Adipose tissue (tissue), 3 donors: ENCODE measurements around the gene WWOX. TPM values are rescaled to one million over a fixed set of nuclear protein-coding genes. Genes with fewer than 3 reads are reported as not detected.

ENCODE experiments used
- H3K27ac ChIP-seq: one replicate; pipeline ENCODE4 v1.5.1; 2013; ENCODE audit warnings: low read depth, low read length
- WGBS, 3 donors: extraction: QIAGEN DNeasy Blood & Tissue Kit; methylation state at CpG; one replicate each; pipeline ENCODE4 v1.1.7; 2013; 5-methylcytosine and 5-hydroxymethylcytosine counted together
- polyA plus RNA-seq, 3 donors: library from polyadenylated mRNA; stranded (reverse); fragments of 200-250 nt; gene quantifications; one replicate each; pipeline ENCODE4 v1.2.3, GENCODE V29; 2013
- donor health status: healthy with polysubstance abuse.
- donor health status: Bipolar disorder and iron deficiency.
- donor health status: healthy.

WWOX gene
- polyA plus RNA-seq, 3 donors, result 5.7 to 10.6 (median 7.0) TPM

DNA sequence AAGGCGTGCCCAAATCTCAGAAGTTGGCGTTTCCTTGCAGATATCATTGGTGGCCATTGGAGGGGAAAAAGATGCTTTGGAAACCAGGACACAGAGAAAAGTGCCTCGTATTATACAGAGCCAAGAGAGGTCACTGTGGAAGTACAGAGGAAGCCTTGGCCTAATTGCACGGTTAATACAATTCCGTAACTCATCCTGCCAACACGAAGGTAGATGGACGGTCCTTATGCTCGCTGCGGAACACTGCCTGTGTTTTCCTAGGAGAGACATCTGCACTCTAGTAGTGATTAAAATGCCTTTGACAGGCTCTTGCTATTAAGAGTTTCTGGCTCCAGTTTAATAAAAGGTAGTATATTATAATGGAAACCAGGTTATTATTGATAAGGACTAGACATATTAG lies 536.4 kb downstream of the WWOX start:
- H3K27ac ChIP-seq, result no peak overlapping the region
- WGBS, 3 donors, result 81 to 93% (median 93%) methylated on average over 9 of the region's 9 CpGs

DNA sequence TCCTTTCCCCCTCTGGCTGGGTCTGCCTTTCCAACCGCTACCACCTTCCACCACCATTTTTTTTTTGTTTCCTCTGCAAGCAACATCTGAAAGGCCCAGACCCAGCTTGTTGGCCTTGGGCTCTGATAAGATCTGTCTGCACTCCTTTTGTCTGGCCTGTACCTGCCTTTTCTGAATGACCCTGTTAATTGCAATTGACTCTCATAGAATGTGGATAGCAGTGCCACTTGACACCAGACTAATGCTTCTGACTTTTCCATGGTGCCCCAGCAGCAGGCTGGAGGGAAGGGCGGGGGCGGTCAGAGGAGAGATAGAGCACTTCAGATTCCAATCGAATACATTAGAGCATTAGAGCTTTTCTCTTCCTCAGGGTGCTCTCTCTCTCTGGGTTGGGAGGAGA lies 538.9 kb downstream of the WWOX start:
- WGBS, 3 donors, result 86 to 96% (median 87%) methylated on average over 4 of the region's 4 CpGs
- H3K27ac ChIP-seq, result no peak overlapping the region

DNA sequence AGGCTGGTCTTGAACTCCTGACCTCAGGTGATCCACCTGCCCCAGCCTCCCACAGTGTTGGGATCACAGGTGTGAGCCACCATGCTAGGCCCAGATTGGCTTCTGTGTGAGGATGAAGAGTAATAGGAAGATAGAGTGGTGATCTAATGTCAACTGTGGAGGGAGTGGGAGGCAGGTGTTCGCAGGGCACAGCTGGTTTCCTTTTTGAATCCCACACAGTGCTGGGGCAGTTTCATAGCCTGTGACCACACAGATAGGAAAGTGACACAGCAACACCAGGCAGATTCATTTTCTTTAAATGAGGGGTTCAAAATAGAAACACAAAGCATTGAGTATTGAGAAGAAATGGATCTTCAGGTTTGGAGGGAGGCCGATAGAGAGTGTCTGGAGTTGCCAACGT lies 540.3 kb downstream of the WWOX start:
- H3K27ac ChIP-seq, result no peak overlapping the region
- whole genome bisulfite sequencing, 3 donors, result 79 to 90% (median 89%) methylated on average over 3 of the region's 3 CpGs

DNA sequence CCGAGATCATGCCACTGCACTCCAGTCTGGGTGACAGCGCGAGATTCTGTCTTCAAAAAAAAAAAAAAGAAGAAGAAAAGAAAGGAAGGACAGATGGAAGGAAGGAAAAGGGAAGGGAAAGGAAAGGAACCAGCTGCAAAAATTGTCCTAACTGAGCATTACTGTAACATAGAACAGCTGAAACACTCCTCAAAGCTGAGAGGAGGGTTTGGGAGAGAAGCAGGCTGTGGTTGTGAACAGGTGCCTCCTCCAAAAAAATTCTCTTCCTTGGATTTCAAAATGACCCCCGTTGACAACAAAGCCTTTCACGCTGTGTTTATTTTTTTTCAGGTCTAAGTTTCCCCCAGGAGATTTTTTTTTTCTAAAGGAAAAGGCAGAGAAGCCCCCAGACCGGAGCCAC lies 541.4 kb downstream of the WWOX start:
- WGBS, 3 donors, result 75 to 88% (median 79%) methylated on average over 6 of the region's 6 CpGs
- no peak overlapping the region for H3K27ac ChIP-seq

DNA sequence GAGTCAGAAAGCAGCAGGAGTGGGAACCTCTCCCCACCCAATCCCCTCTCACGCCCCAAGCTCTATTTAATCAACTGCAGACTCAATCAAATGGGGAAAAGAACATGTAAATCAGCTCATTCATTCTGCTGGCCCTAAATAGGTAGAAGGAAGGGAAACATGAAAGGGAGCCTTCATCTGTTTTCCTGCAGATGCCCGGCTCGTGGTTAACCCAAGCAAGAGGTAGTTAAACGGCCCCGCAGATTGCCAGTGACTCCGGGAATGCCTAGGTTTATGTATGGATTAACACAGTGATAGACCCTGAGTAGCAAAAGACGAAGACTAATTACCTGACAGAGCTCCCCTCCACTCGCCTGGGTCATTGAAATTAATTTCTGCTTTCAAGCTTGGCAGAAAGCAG lies 542.0 kb downstream of the WWOX start:
- WGBS, 3 donors, result 58 to 73% (median 73%) methylated on average over 8 of the region's 8 CpGs

DNA sequence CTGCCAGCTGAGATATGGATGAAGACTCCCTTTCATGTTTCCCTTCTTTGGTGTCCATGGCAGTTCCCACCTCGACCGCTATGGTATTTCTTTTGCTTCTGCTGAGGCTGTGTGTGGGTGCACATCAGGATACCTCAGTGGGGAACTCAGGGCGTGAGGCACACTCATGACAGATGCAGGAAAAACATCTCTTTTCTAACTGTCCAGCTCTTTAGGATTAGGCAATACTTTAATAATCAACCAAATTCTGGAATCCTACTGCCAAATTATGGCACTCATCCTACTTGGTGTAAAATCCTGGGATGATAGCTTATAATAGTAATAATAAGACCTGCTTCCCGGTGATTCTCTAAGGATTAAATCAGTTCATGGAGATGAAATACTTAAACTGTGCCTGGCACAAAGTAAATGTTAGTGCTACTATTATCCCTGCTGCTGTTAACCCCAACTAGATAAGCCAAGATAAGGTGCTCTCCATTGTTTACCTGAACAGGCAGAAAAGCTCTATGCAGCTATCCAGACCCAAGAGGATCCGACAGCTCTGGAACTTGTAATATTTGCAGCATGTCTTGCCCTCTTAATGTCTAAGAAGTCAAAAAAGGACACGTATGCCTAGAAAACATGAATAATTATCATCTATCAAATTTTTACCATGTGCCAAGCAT lies 543.3 kb downstream of the WWOX start:
- WGBS, 3 donors, result 84 to 87% (median 84%) methylated on average over 6 of the region's 6 CpGs
- H3K27ac ChIP-seq, result no peak overlapping the region

More for the DNA sequence above, 542.0 kb downstream of the WWOX start:
- no peak overlapping the region for H3K27ac ChIP-seq

DNA sequence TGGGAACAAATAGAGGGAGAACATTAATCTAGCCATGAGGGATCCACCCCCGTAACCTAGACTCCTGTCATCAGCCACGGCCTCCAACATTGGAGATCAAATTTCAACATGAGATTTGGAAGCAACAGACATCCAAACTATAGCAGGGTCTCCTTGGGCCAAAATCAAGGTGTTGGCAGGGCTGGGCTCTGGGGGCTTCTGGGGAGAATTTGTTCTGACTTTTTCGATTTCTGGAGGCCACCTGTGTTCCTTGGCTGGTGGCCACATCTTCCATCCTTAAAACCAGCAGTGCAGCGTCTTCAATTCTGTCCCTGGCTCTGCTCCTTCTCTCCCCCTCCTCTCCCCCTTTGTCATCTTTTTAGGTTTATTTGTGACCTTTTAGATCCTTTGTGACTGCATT lies 546.2 kb downstream of the WWOX start:
- H3K27ac ChIP-seq, result no peak overlapping the region
- WGBS, 3 donors, result 74 to 93% (median 93%) methylated on average over 4 of the region's 4 CpGs

DNA sequence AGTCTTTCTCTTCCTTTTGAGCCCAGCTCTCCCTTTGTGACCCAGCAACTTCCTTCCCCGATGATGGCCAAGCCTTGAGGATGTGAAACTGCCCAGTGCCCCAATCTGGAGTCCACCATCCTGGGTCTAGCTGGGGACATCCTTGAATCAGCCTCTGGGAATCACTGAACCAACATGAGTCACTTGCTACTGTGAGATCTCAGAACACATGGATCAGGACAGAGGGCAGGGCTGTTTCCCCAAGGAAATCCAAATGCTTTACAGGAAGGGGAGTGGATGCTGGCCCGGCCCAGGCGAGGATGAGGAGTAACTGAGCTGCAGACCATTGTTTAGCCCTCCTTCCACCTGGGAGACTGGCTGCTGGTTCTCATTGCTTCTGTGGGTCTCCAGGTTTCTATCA lies 547.6 kb downstream of the WWOX start:
- no peak overlapping the region for H3K27ac ChIP-seq
- WGBS, 3 donors, result 60 to 74% (median 71%) methylated on average over 3 of the region's 3 CpGs

DNA sequence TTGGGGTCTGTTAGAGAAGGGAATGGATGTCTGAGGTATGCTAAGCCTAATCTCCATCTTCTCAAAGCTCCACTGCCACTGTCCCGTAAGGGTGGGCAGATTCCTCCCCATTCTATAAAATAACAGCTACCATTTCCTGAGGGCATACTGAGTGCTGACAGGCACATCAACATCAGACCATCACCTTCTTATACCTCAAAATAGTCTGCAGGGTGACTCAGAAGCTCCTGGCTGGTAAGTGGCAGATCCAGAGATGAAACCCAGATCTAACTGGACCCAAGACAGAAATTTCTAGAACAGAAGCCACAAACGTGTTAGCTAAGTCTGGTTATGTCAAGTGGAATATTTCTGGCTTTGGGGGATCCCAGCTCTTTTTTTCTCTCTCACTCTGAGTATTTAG lies 548.0 kb downstream of the WWOX start:
- H3K27ac ChIP-seq, result no peak overlapping the region
- WGBS, 3 donors, result 77 to 87% (median 77%) methylated on average over 2 of the region's 2 CpGs

DNA sequence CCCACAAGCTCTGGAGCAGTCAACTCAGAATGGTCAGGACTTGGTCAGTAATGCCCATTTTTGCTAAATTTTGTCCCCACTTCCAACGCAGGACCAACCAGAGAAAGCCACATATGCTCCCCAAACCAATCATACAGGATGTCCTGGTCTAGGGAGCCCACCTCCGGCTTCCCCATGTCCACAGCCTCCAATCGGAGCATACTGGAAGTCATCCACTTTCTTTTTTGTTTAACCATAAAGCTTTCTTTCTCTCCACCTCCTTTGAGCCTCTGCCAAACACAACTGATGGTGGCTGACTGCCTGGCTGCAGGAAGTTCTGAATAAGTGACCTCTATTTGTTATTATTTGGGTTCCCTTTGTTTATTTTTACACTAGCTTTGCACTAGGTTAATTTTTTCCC lies 549.1 kb downstream of the WWOX start:
- 46 to 65% (median 60%) methylated on average over 3 of the region's 3 CpGs for WGBS, 3 donors
- no peak overlapping the region for H3K27ac ChIP-seq

DNA sequence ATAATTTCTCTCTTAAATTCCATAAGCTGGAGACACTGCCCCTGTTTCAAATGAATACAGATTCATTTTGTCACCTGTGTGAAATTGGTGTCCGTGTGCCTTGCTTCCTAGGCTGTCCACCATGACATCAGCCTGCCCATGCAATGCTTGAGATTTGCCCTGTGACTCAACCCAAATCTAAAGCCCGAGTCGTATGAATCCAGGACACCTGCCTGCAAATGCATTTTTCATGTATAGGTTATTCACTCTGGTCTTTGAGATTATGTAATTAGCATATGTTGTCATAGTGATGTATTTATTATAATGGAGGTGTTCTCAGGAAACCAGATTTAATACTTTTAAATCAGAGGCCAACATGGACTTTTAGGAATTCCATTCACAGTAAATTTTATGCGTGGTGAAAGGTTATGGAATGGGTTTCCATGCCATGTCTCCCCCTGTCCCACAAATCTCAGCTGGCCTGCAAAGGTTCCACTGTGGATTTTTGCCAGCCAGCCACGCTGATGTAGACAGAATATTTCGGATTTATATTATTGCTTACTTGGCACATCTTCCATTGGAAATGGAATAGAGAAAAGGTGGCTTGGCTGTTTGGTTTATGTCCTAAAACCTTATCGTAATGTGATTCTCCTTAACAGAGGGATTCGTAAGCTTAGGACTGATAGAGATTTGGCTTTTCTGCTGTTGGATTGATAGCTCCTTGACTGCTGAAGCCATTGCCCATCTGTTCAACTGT lies 551.1 kb downstream of the WWOX start:
- H3K27ac ChIP-seq, result no peak overlapping the region
- 85 to 92% (median 89%) methylated on average over 8 of the region's 8 CpGs for WGBS, 3 donors

DNA sequence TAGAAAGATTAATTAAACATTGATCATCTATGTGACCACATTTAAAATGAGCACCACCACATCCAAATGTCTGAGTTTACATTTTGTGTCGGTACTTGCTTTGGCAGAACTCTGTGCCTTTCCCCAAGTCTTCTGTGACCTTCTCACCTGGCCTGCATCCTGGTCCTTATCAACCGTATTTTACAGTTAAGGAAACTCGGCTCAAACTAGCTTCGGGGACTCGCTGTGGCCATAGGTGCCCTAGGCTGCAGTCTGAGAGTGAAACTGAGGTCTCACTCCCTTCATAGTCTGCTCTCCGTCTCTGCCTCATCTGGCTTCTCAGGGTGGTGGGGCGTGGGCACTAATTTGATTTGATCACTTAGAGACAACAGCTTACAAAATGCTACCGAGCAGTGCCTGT lies 555.5 kb downstream of the WWOX start:
- WGBS, 3 donors, result 28 to 79% (median 68%) methylated on average over 8 of the region's 8 CpGs
- H3K27ac ChIP-seq, result no peak overlapping the region

DNA sequence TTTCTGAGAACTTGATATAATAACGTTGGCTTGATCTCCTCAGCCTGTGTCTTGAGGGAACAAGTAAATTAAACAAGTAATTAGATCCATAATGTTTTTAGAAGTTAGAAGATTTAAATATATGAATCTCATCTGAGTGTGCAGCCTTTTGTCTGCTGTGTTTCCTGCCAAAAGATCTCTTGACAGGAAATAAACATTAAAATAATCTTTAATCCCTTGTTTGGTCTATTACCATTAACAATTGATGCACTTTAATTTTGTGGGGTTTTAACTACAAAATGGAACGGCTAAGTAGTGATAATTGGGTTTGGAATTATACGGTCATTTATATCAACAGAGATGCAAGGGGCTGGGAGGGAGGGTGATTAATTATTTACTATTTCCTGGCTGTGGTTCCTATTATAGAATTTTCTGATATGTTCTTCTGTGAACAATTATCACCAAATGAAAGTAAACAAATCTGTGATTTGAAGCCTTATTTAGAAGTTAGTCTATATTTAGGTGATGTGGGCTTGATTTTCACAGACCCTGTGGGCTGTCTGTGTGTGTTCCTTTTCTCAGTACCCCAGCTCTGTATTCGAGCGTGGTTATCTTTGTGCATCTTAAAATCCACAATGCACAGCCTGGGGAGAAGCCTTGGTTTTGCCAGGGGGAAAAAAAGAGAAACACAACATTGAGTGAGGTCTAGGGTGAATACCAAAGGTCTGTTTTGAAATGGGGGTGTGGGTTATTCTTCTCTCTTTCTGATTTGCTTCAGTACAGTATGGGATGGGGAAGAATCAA lies 556.1 kb downstream of the WWOX start:
- no peak overlapping the region for H3K27ac ChIP-seq
- WGBS, 3 donors, result 19 to 72% (median 66%) methylated on average over 5 of the region's 5 CpGs

DNA sequence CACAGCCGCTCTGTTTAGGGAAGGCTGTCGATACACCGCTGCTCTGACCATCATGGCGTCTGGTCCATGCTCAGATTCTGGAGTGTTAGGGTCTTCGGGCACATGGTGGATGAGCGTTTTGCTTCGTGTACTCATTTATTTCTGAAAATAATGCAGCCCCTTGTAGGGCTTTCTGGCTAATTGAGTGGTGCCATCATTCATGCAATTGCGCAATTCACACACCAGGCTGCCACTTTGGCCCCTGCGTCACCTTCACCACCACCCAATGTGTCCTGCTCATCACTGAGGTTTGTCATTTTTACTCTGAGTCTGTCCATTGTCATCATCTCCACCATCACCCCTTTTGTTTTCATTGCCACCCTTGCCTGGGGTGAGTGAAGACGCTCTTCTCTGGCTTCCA lies 557.4 kb downstream of the WWOX start:
- 88 to 93% (median 88%) methylated on average over 10 of the region's 10 CpGs for WGBS, 3 donors
- H3K27ac ChIP-seq, result no peak overlapping the region

DNA sequence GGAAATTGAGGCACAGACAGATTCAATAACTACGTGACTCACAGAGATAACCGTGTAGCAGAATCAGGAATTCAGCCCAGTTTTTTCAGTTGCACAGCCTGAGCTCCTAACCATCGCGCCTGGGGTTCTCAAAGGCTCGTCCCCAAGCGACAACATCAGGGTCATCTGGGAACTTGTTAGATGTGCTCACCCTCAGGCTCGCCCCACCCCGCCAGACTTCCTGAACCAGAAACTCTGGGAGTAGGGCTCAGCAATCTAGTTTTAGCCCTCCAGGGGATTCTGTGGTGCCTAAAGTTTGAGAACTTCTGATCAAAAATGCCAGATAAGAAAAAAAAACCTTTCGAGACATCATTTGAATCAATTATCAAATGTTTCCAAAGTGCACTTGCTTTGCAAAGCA lies 559.8 kb downstream of the WWOX start:
- 44 to 81% (median 51%) methylated on average over 9 of the region's 9 CpGs for WGBS, 3 donors

DNA sequence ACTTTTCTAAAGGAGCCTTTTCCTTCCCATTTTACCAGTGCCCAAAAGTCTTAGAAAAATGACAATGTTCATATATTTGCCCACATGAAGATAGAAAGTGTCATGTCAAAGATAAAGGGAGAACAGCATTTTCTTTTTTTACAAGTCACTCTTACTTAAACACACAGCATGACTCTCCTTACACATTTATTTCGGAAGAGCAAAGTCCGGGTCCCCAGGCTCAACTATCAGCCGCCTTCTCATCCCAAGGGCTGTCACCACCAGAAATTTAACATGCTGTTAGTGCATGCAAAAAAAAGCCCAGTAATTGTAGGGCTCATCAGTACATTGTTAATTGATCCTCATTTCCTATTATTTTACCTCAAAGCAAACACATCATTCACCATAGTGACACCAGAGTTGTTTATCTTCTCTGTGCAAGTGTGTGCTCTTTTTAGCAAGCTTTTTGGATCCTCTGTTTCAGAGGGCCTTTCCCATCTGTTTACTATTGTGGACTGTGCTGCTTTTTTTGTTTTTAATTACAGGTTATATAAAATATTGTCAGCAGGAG lies 560.3 kb downstream of the WWOX start:
- 42 to 68% (median 60%) methylated on average over 3 of the region's 3 CpGs for WGBS, 3 donors
- no peak overlapping the region for H3K27ac ChIP-seq

More for the DNA sequence above, 559.8 kb downstream of the WWOX start:
- H3K27ac ChIP-seq, result no peak overlapping the region

DNA sequence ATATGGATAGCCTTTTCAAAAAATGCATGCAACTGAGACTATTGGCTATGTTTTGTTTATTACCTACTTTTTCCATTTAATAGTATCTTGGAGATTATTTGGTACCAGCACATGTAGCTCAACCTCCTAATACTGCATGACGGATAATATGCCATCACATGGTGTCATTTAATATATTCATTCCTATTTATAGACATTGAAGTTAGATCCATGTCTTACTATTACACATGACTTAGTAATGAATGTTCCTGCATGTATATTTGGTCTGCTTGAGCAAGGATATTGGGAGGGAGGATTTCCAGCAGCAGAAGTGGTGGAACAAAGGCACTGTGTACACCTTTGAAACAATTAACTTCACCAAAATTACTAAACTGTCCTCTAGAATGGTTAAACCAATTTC lies 561.3 kb downstream of the WWOX start:
- 93 to 100% (median 93%) methylated on average over 1 of the region's 1 CpG for WGBS, 3 donors
- H3K27ac ChIP-seq, result no peak overlapping the region

DNA sequence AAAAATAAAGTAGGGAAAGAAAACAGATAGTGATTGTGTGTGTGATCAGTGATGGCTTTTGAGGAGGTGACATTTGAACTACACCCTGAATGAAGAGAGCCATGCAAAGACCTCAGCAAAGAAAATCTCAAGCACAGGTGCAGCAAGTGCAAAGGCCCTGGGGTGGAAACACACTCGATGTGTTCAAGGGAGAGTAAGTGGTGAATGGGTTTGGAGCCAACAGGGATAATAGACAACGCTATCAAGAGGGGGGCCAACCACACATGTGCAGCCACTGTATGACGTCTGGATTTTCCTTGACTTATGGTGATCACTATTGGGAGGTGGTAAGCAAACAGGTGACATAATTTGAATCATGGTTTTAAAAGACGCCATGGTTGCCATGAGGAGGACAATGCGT lies 564.2 kb downstream of the WWOX start:
- H3K27ac ChIP-seq, result no peak overlapping the region
- WGBS, 3 donors, result 95 to 96% (median 95%) methylated on average over 5 of the region's 5 CpGs
